Body of pancreas (tissue), 4 donors: ENCODE measurements around the gene MTCL3.

Experiments
- ATAC-seq: fragments of 150-250 bp; one replicate; pipeline ENCODE4 v1.9.1; 2016
- DNase-seq, 4 donors: peaks; one replicate each; pipeline ENCODE4 v3.0.0-alpha.2; 2019
- H3K27ac ChIP-seq, 4 donors: fragments of 200-600 bp; sonication (generic); 1 replicate in 3 of 4; 2 replicates in 1 of 4; pipeline versions ENCODE4 v1.5.1 to v1.6.1; 2016 to 2019; ENCODE audit warnings: mild to moderate bottlenecking in 1 of 4, mixed read lengths in 1 of 4, moderate library complexity in 1 of 4
- H3K27me3 ChIP-seq, 2 donors: fragments of 200-600 bp; sonication (generic); one replicate each; pipeline ENCODE4 v1.6.0; 2016; ENCODE audit warnings: mild to moderate bottlenecking in 1 of 2
- H3K36me3 ChIP-seq, 2 donors: fragments of 200-600 bp; sonication (generic); replicated peaks in 1 of 2; 2 replicates each; pipeline ENCODE4 v1.5.1; 2016; ENCODE audit warnings: low read depth in 2 of 2; ENCODE audit not compliant: insufficient read depth in 1 of 2
- H3K4me1 ChIP-seq: fragments of 200-600 bp; sonication (generic); one replicate; pipeline ENCODE4 v1.6.0; 2016
- H3K4me3 ChIP-seq, 2 donors: fragments of 200-600 bp; sonication (generic); 1 replicate in 1 of 2; 2 replicates in 1 of 2; pipeline ENCODE4 v1.5.1; 2016 to 2019
- H3K9me3 ChIP-seq, 3 donors: fragments of 200-600 bp; sonication (generic); 1 replicate in 2 of 3; 2 replicates in 1 of 3; pipeline ENCODE4 v1.5.1; 2016
- POLR2A ChIP-seq, 3 donors: fragments of 450-650 bp; IDR thresholded peaks; one replicate each; pipeline ENCODE4 v1.6.1; 2016; ENCODE audit warnings: antibody characterized with exemption in 3 of 3, mild to moderate bottlenecking in 2 of 3
- WGBS, 2 donors: methylation state at CpG; one replicate each; pipeline ENCODE4 v1.1.5; 2017; 5-methylcytosine and 5-hydroxymethylcytosine counted together
- intact Hi-C: fragments of 100-400 bp; cut with DNase I; formaldehyde crosslinking; loops from one replicate; pipeline ENCODE4 v1.15.1; 2023
- TF ChIP-seq, protein P1 (sequence below), 7 experiments: fragments of 450-650 bp in 4 of 7; fragments of 200-600 bp in 3 of 7; sonication (generic) in 3 of 7; IDR thresholded peaks; one replicate each; pipeline ENCODE4 v1.5.1; 2016 to 2019; ENCODE audit warnings: antibody characterized with exemption in 7 of 7

Gene MTCL3

DNA sequence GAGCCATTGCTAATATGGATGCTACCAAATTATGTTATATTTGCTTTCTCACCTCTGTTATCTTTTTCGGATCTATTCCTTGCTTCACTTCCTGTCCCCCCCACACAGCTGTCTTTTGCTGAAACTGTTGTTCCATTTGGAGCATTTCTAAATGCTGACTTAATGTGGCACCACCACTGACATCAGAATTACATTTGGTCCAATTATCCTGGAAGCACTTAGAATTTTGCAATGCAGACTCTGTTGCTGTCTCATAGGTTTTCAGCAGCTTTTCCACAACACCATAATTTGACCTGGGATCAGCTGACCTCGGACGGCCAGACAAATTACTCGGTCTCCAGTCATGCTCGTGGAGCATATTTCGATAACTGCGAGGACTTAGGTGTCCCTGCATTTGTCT lies 72.8 kb downstream of the MTCL3 start:
- DNase-seq (no peak), ATAC-seq (no peak)
- TF ChIP-seq POLR2A (IDR thresholded peaks at IDR 0.05), result no peak
- TF ChIP-seq, protein P1, sequence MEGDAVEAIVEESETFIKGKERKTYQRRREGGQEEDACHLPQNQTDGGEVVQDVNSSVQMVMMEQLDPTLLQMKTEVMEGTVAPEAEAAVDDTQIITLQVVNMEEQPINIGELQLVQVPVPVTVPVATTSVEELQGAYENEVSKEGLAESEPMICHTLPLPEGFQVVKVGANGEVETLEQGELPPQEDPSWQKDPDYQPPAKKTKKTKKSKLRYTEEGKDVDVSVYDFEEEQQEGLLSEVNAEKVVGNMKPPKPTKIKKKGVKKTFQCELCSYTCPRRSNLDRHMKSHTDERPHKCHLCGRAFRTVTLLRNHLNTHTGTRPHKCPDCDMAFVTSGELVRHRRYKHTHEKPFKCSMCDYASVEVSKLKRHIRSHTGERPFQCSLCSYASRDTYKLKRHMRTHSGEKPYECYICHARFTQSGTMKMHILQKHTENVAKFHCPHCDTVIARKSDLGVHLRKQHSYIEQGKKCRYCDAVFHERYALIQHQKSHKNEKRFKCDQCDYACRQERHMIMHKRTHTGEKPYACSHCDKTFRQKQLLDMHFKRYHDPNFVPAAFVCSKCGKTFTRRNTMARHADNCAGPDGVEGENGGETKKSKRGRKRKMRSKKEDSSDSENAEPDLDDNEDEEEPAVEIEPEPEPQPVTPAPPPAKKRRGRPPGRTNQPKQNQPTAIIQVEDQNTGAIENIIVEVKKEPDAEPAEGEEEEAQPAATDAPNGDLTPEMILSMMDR (IDR thresholded peaks at IDR 0.05), result no peak
- intact Hi-C loops, result no loop called here
- no peak overlapping the region for H3K27ac ChIP-seq
- no peaks in the 10 kb centered on the region for H3K36me3 ChIP-seq
- H3K27me3 ChIP-seq, result no peaks in the 10 kb centered on the region
- H3K9me3 ChIP-seq, result no peaks in the 10 kb centered on the region
- 68 to 83% methylated on average over 7 of the region's 7 CpGs for WGBS, 2 donors
- H3K4me1 ChIP-seq, result no peaks in the 10 kb centered on the region
- H3K4me3 ChIP-seq, result no peak overlapping the region

DNA sequence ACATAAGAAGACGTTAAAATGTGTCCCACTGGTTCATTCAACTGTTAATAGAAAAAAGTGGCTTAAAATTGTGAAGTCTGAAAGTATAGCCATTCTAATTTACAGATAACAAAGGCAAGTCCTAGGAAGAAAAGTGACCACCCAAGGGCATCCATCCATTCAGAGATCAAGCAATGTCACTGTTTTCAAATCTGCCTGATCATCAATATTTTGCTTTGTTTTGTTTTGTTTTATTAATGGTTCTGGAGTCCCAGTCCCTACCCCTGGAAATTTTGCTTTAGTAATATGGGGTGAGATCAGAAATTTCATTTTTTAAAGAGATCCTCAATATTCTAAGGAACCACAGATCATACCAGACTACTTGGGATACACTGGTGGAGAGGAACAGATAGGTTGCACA lies 77.3 kb downstream of the MTCL3 start:
- WGBS, 2 donors, result 41 to 57% methylated on average over 1 of the region's 1 CpG
- no peak for TF ChIP-seq POLR2A (IDR thresholded peaks at IDR 0.05)
- TF ChIP-seq, protein P1 (IDR thresholded peaks at IDR 0.05), result no peak
- intact Hi-C loops, result no loop called here
- H3K9me3 ChIP-seq, result no peaks in the 10 kb centered on the region
- ATAC-seq (no peak), DNase-seq (no peak)
- no peak overlapping the region for H3K4me3 ChIP-seq
- H3K4me1 ChIP-seq, result no peaks in the 10 kb centered on the region
- no peak overlapping the region for H3K27ac ChIP-seq
- no peaks in the 10 kb centered on the region for H3K27me3 ChIP-seq
- H3K36me3 ChIP-seq, result no peaks in the 10 kb centered on the region

DNA sequence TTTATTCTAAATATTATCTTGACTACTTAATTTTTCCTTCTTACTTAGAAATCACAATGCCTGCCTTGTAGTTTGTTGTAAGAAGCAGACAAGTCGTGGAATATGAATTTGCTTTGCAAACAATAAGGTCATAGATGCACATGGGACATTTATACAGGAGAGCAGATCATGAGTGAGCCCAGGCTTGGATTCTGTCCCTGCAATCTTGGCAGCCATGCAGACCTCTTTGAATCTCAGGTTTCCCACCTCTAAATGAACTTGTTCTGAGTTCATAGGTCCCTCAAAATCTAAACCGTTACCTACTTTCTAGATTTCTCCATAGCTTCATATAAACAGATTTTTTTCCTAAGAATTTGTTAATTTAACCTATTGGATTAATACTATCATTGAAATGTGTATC lies 79.4 kb downstream of the MTCL3 start:
- TF ChIP-seq, protein P1 (IDR thresholded peaks at IDR 0.05), result no peak
- no peak for TF ChIP-seq POLR2A (IDR thresholded peaks at IDR 0.05)
- no peaks in the 10 kb centered on the region for H3K27me3 ChIP-seq
- H3K4me1 ChIP-seq, result no peaks in the 10 kb centered on the region
- 8 to 33% methylated on average over 2 of the region's 2 CpGs for WGBS, 2 donors
- H3K36me3 ChIP-seq, result no peaks in the 10 kb centered on the region
- DNase-seq, result no peak
- intact Hi-C loops, result no loop called here
- no peak overlapping the region for H3K27ac ChIP-seq
- H3K9me3 ChIP-seq, result no peaks in the 10 kb centered on the region
- no peak overlapping the region for H3K4me3 ChIP-seq
- no peak for ATAC-seq

DNA sequence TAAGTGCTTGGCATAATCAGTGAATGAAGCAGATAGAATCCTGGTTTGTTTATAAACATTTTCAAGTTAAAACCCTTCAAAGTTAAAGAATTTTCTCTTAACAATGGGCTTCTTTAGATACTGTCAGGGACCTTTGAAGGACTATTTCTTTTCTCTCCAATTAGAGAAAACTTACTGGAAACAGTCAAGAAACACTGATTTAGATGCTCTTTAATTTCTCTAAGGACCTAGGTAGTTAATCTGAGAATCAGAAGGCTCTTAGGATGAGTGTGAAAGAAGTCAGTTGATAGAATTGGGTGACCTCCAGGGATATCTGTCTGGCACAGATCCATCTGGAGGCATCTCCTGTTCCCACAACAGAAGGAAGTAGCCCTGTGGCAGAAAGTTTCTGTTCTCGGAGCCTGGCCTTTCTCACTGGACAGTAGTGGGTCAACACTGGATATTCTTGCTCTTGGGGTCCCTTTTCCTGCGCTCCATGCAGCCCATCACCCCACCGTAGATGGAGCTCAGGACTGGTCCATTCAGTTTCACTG lies 82.5 kb downstream of the MTCL3 start:
- Histone ChIP-seq H3K9me3 (no peaks in the 10 kb centered on the region), H3K4me1 (no peaks in the 10 kb centered on the region), H3K27ac (no peak overlapping the region), H3K27me3 (no peaks in the 10 kb centered on the region), H3K4me3 (no peak overlapping the region), H3K36me3 (no peaks in the 10 kb centered on the region)
- TF ChIP-seq POLR2A (IDR thresholded peaks at IDR 0.05), result no peak
- TF ChIP-seq, protein P1 (IDR thresholded peaks at IDR 0.05), result no peak
- intact Hi-C loops, result no loop called here
- ATAC-seq (no peak), DNase-seq (no peak)
- 68 to 81% methylated on average over 3 of the region's 3 CpGs for WGBS, 2 donors

DNA sequence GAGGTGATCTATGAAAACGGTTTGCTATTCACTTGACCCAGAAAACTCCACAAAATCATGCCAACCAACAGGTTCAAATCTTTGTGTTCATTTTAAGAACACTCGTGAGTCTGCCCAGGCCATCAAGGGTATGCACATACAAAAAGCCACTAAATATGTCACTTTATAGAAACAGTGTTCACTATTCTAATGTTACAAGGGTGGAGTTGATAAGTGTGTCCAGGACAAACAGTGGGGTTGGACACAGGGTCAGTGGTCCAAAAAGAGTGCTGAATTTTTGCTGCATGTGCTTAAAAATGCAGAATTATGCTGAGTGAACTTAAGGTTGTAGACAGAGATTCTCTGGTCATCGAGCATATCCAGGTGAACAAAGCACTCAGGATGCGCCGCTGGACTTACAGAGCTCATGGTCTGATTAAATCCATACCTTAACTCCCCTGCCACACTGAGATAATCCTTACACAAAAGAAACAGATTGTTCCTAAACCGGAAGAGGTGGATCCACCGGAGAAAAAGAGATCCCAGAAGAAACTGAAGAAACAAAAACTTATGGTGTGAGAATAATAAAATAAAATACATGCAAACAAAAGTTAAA lies 83.4 kb downstream of the MTCL3 start:
- no peak overlapping the region for H3K4me3 ChIP-seq
- DNase-seq, result no peak
- TF ChIP-seq POLR2A (IDR thresholded peaks at IDR 0.05), result no peak
- TF ChIP-seq, protein P1 (IDR thresholded peaks at IDR 0.05), result no peak
- ATAC-seq, result no peak
- no peak overlapping the region for H3K27ac ChIP-seq
- intact Hi-C loops, result no loop called here
- no peaks in the 10 kb centered on the region for H3K36me3 ChIP-seq
- H3K9me3 ChIP-seq, result no peaks in the 10 kb centered on the region
- no peaks in the 10 kb centered on the region for H3K4me1 ChIP-seq
- no peaks in the 10 kb centered on the region for H3K27me3 ChIP-seq
- 73 to 79% methylated on average over 7 of the region's 7 CpGs for WGBS, 2 donors
